H1 (cell line): ENCODE results near the gene CAPN1. TPM values are rescaled to one million over a fixed set of nuclear protein-coding genes. Genes with fewer than 3 reads are reported as not detected.

Experiments
- CTCF ChIA-PET: fragments of 300-600 bp; sonication (Branson Sonifier 250); formaldehyde crosslinking; loops from one replicate; lab custom pipeline; 2021; ENCODE audit not compliant: partially characterized antibody; lab: Charles Lee
- POLR2A ChIA-PET: fragments of 300-600 bp; sonication (Branson Sonifier 250); formaldehyde crosslinking; loops from one replicate; lab custom pipeline; 2021; ENCODE audit warnings: inconsistent platforms; ENCODE audit not compliant: partially characterized antibody; lab: Charles Lee
- DNase-seq, 2 experiments: peaks; one replicate each; pipeline versions ENCODE4 v3.0.0 to v3.0.0-alpha.2; 2010 to 2022; ENCODE audit warnings: low spot score in 2 of 2, low read depth in 1 of 2, mixed read lengths in 1 of 2
- FAIRE-seq: peaks from 2 replicates; lab custom pipeline; 2011; peaks lifted over from hg19 to GRCh38; lab: Jason Lieb, UNC
- H2AFZ ChIP-seq: 2 replicates; pipeline ENCODE4 v1.8.1; 2012; ENCODE audit warnings: low read length, inconsistent platforms
- H2AK5ac ChIP-seq: 2 replicates; pipeline ENCODE4 v1.6.1; 2013; ENCODE audit warnings: low read depth, low read length
- H2BK120ac ChIP-seq: replicated peaks from 2 replicates; pipeline ENCODE3; 2013; ENCODE audit warnings: low read depth, low read length, inconsistent platforms
- H2BK12ac ChIP-seq: 2 replicates; pipeline ENCODE4 v1.6.1; 2013; ENCODE audit warnings: low read depth, low read length
- H2BK15ac ChIP-seq: 2 replicates; pipeline ENCODE4 v1.6.1; 2013; ENCODE audit warnings: low read length
- H2BK20ac ChIP-seq: 2 replicates; pipeline ENCODE4 v1.6.1; 2013; ENCODE audit warnings: low read length
- H2BK5ac ChIP-seq: 2 replicates; pipeline ENCODE4 v1.6.1; 2013; ENCODE audit warnings: low read depth, low read length
- H3K14ac ChIP-seq: 2 replicates; pipeline ENCODE4 v1.6.1; 2013; ENCODE audit warnings: inconsistent platforms; ENCODE audit not compliant: insufficient read length
- H3K18ac ChIP-seq: 2 replicates; pipeline ENCODE4 v1.6.1; 2013; ENCODE audit warnings: low read length; ENCODE audit errors: extremely low read depth
- H3K23ac ChIP-seq: 2 replicates; pipeline ENCODE4 v1.6.1; 2013; ENCODE audit warnings: inconsistent platforms; ENCODE audit not compliant: insufficient read length
- H3K23me2 ChIP-seq: 2 replicates; pipeline ENCODE4 v1.6.1; 2013; ENCODE audit warnings: low read depth, low read length
- H3K27ac ChIP-seq: 2 replicates; pipeline ENCODE4 v1.6.1; 2011; ENCODE audit warnings: low read depth, low read length, inconsistent platforms
- H3K27me3 ChIP-seq, 4 experiments: replicated peaks in 1 of 4; 1 replicate in 1 of 4; 2 replicates in 3 of 4; pipeline versions ENCODE4 v1.6.1 to v1.8.1; 2011 to 2013; ENCODE audit warnings: low read length in 3 of 4, mild to moderate bottlenecking in 3 of 4, inconsistent platforms in 2 of 4, mixed read lengths in 2 of 4, moderate library complexity in 1 of 4; ENCODE audit not compliant: control insufficient read depth in 3 of 4, insufficient read depth in 3 of 4; ENCODE audit errors: extremely low read depth in 1 of 4
- H3K36me3 ChIP-seq, 4 experiments: 2 replicates each; pipeline versions ENCODE4 v1.6.1 to v1.8.1; 2011 to 2013; ENCODE audit warnings: mild to moderate bottlenecking in 4 of 4, low read length in 3 of 4, moderate library complexity in 2 of 4, control low read depth in 1 of 4, inconsistent platforms in 1 of 4; ENCODE audit not compliant: insufficient read depth in 4 of 4, control insufficient read depth in 2 of 4
- H3K4ac ChIP-seq: replicated peaks from 2 replicates; pipeline ENCODE3; 2013; ENCODE audit warnings: low read length, low read depth, mixed read lengths, inconsistent platforms; ENCODE audit not compliant: insufficient read length
- H3K4me1 ChIP-seq, 4 experiments: replicated peaks in 1 of 4; 1 replicate in 1 of 4; 2 replicates in 3 of 4; pipeline versions ENCODE4 v1.6.1 to v1.8.1; 2011 to 2013; ENCODE audit warnings: low read length in 3 of 4, inconsistent platforms in 2 of 4, mixed read lengths in 1 of 4; ENCODE audit not compliant: insufficient read depth in 4 of 4, control insufficient read depth in 3 of 4
- H3K4me2 ChIP-seq, 2 experiments: 2 replicates each; pipeline versions ENCODE4 v1.6.1 to v1.8.1; 2011 to 2013; ENCODE audit warnings: low read depth in 2 of 2, low read length in 2 of 2, control low read depth in 1 of 2, inconsistent platforms in 1 of 2, mild to moderate bottlenecking in 1 of 2; ENCODE audit not compliant: insufficient read depth in 1 of 2
- H3K4me3 ChIP-seq, 4 experiments: fragments of 200-600, 300-600 bp in 1 of 4; sonication (generic), shearing (Covaris generic), sonication (Bioruptor Twin) in 1 of 4; 2 replicates each; pipeline versions ENCODE4 v1.5.1 to v1.8.1; 2011 to 2016; ENCODE audit warnings: low read length in 4 of 4, low read depth in 3 of 4, control low read depth in 2 of 4, inconsistent platforms in 2 of 4, mild to moderate bottlenecking in 2 of 4, mixed read lengths in 1 of 4, moderate library complexity in 1 of 4; ENCODE audit not compliant: insufficient read depth in 2 of 4; ENCODE audit errors: extremely low read depth in 1 of 4
- H3K56ac ChIP-seq: replicated peaks from 2 replicates; pipeline ENCODE3; 2013; ENCODE audit warnings: low read depth, mild to moderate bottlenecking, mixed read lengths, low read length, inconsistent platforms; ENCODE audit not compliant: insufficient read length
- H3K79me1 ChIP-seq: 2 replicates; pipeline ENCODE4 v1.6.1; 2013; ENCODE audit warnings: low read depth, low read length, control low read depth
- H3K79me2 ChIP-seq, 2 experiments: 2 replicates each; pipeline versions ENCODE4 v1.6.1 to v1.8.1; 2012 to 2013; ENCODE audit warnings: low read length in 2 of 2, mild to moderate bottlenecking in 2 of 2, inconsistent platforms in 1 of 2; ENCODE audit not compliant: insufficient read depth in 2 of 2, control insufficient read depth in 1 of 2
- H3K9ac ChIP-seq, 4 experiments: replicated peaks in 1 of 4; 1 replicate in 1 of 4; 2 replicates in 3 of 4; pipeline versions ENCODE4 v1.6.1 to v1.8.1; 2011 to 2013; ENCODE audit warnings: low read depth in 3 of 4, low read length in 3 of 4, control low read depth in 2 of 4, mild to moderate bottlenecking in 2 of 4, moderate library complexity in 2 of 4, inconsistent platforms in 1 of 4; ENCODE audit errors: extremely low read depth in 1 of 4
- H3K9me3 ChIP-seq, 2 experiments: 2 replicates each; pipeline versions ENCODE4 v1.6.1 to v1.8.1; 2012 to 2013; ENCODE audit warnings: mild to moderate bottlenecking in 2 of 2, moderate library complexity in 2 of 2, control low read depth in 1 of 2, inconsistent platforms in 1 of 2, low read depth in 1 of 2, low read length in 1 of 2, mixed read lengths in 1 of 2; ENCODE audit not compliant: insufficient read depth in 2 of 2
- H4K20me1 ChIP-seq, 2 experiments: replicated peaks in 1 of 2; 2 replicates each; pipeline versions ENCODE3 to v1.8.1; 2011 to 2013; ENCODE audit warnings: inconsistent platforms in 2 of 2, low read length in 2 of 2, mild to moderate bottlenecking in 1 of 2; ENCODE audit not compliant: insufficient read depth in 2 of 2, control insufficient read depth in 1 of 2
- H4K5ac ChIP-seq: 2 replicates; pipeline ENCODE4 v1.6.1; 2013; ENCODE audit warnings: low read length, low read depth, mixed read lengths, inconsistent platforms; ENCODE audit not compliant: insufficient read length
- H4K8ac ChIP-seq: 2 replicates; pipeline ENCODE4 v1.8.0; 2013; ENCODE audit warnings: mild to moderate bottlenecking, moderate library complexity, low read length, inconsistent platforms; ENCODE audit not compliant: insufficient read depth; ENCODE audit errors: extremely low read depth
- H4K91ac ChIP-seq: replicated peaks from 2 replicates; pipeline ENCODE3; 2013; ENCODE audit warnings: low read length, mixed read lengths, inconsistent platforms; ENCODE audit not compliant: insufficient read length
- CBX5 ChIP-seq: fragments of 300-800, 300-1000 bp; sonication (generic); IDR thresholded peaks from 2 replicates; pipeline ENCODE4 v1.7.1; 2016; ENCODE audit warnings: antibody characterized with exemption, low read length, low read depth
- CBX8 ChIP-seq: fragments of 300-800, 300-1000 bp; sonication (generic); IDR thresholded peaks from 2 replicates; pipeline ENCODE4 v1.7.1; 2016; ENCODE audit warnings: low read depth, low read length, borderline replicate concordance
- CTCF ChIP-seq, 3 experiments: IDR thresholded peaks; 1 replicate in 2 of 3; 2 replicates in 1 of 3; pipeline versions ENCODE4 v1.5.1 to v1.6.1; 2011; ENCODE audit warnings: low read length in 3 of 3, mild to moderate bottlenecking in 3 of 3, inconsistent platforms in 2 of 3, low read depth in 1 of 3, moderate library complexity in 1 of 3; ENCODE audit not compliant: insufficient read depth in 1 of 3; ENCODE audit errors: control extremely low read depth in 1 of 3
- EP300 ChIP-seq, 2 experiments: IDR thresholded peaks; 1 replicate in 1 of 2; 2 replicates in 1 of 2; pipeline ENCODE4 v1.6.1; 2011 to 2012; ENCODE audit warnings: low read depth in 2 of 2, low read length in 2 of 2, mild to moderate bottlenecking in 2 of 2, borderline replicate concordance in 1 of 2, inconsistent platforms in 1 of 2, moderate library complexity in 1 of 2
- KDM4A ChIP-seq: IDR thresholded peaks from one replicate; pipeline ENCODE4 v1.7.1; 2012; ENCODE audit warnings: low read depth, mild to moderate bottlenecking, moderate library complexity, low read length, inconsistent platforms; ENCODE audit not compliant: severe bottlenecking
- RNF2 ChIP-seq: fragments of 200-900, 300-1000 bp; sonication (generic); IDR thresholded peaks from 2 replicates; pipeline ENCODE4 v1.7.1; 2016; ENCODE audit warnings: borderline replicate concordance, low read depth, mild to moderate bottlenecking, antibody characterized with exemption, low read length; ENCODE audit not compliant: poor library complexity, severe bottlenecking; ENCODE audit errors: missing control alignments
- SIRT6 ChIP-seq: IDR thresholded peaks from one replicate; pipeline ENCODE4 v1.7.1; 2012; ENCODE audit warnings: low read length, inconsistent platforms
- WGBS, 2 experiments: shearing (Covaris generic) in 1 of 2; methylation state at CpG; one replicate each; pipeline versions ENCODE4 v1.1.6 to v1.1.7; 2013 to 2015; ENCODE audit warnings: low lambda C conversion rate in 2 of 2, mixed read lengths in 2 of 2, inconsistent platforms in 1 of 2, low coverage in 1 of 2, missing lambda C conversion rate in 1 of 2; ENCODE audit not compliant: insufficient replicate concordance in 2 of 2, insufficient coverage in 1 of 2, insufficient read length in 1 of 2; ENCODE audit errors: extremely low coverage in 1 of 2, missing lambda C conversion rate in 1 of 2; 5-methylcytosine and 5-hydroxymethylcytosine counted together
- polyA plus RNA-seq, 7 experiments: library from polyadenylated mRNA; depleted of rRNA in 3 of 7; stranded (reverse) in 5 of 7; unstranded in 2 of 7; fragments of >200 nt in 5 of 7; fragments of 200-250 nt in 2 of 7; gene quantifications; 1 replicate in 5 of 7; 2 replicates in 1 of 7; 4 replicates in 1 of 7; pipeline versions ENCODE4 v1.2.1 to v1.2.3, GENCODE V29; 2011 to 2013; ENCODE audit warnings: missing spikeins in 2 of 7, mixed read lengths in 2 of 7
- total RNA-seq: library from RNA; stranded (reverse); fragmentation: NEBNext Ultra II Directional; extraction: Animal tissue kit (Norgen Biotek cat#: 25700); gene quantifications from 2 replicates; pipeline ENCODE4 v1.2.1, GENCODE V29; 2021

Gene CAPN1
- total and polyA plus RNA-seq, 2 of the 8 experiments (the other 6 are each of a cell fraction or from before 2014, with no cell fraction given): 194 to 233 TPM

GRCh38 chr11:65206441-65206841 lies 24.7 kb downstream of the CAPN1 start:
- Histone ChIP-seq H3K27me3 (no peaks in the 10 kb centered on the region), H2AK5ac (no peak overlapping the region), H2BK15ac (no peak overlapping the region), H3K56ac (no peak overlapping the region), H3K18ac (no peak overlapping the region), H2AFZ (no peak overlapping the region), H2BK12ac (no peak overlapping the region), H3K27ac (no peak overlapping the region), H3K36me3 (peaks cover 29 to 59% (median 46%) of the 10 kb centered on the region in 4 experiments), H2BK20ac (no peak overlapping the region), H2BK5ac (no peak overlapping the region), H4K91ac (no peak overlapping the region), H4K5ac (no peak overlapping the region), H3K9me3 (no peaks in the 10 kb centered on the region), H3K4me3 (no peak overlapping the region), H3K4ac (no peak overlapping the region), H3K23ac (no peak overlapping the region), H4K8ac (no peak overlapping the region), H3K79me2 (no peaks in the 10 kb centered on the region), H3K79me1 (no peaks in the 10 kb centered on the region), H3K4me2 (no peak overlapping the region), H2BK120ac (no peak overlapping the region), H3K23me2 (no peaks in the 10 kb centered on the region), H3K9ac (no peak overlapping the region), H3K4me1 (peaks cover 0 to 18% (median 14%) of the 10 kb centered on the region in 4 experiments; a peak in 6 of 7 replicates), H4K20me1 (no peaks in the 10 kb centered on the region), H3K14ac (no peak overlapping the region)
- POLR2A ChIA-PET: interaction anchor here (0.6 to 13.9 kb wide), 8 partner anchors 9 to 88 kb away, joined by 3 to 324 read pairs (median 4); partner anchors contain the start of gene ZNHIT2
- 98% methylated on average over 9 of the region's 17 CpGs; no CpG with 5 or more reads in 1 of the 2 experiments for WGBS, 2 experiments
- FAIRE-seq: no peak
- no peak for TF ChIP-seq CBX5
- TF ChIP-seq CTCF (IDR thresholded peaks at IDR 0.05; ENCODE audit: control extremely low read depth in 1 of 3, insufficient read depth in 1 of 3, low read depth in 1 of 3, low read length in 3 of 3): no peak
- TF ChIP-seq RNF2: no peak
- TF ChIP-seq KDM4A: no peak
- TF ChIP-seq CBX8: no peak
- no peak for TF ChIP-seq EP300 (IDR thresholded peaks at IDR 0.05; ENCODE audit: borderline replicate concordance in 1 of 2, low read depth in 2 of 2, low read length in 2 of 2)
- TF ChIP-seq SIRT6: no peak
- CTCF ChIA-PET: interaction anchor here (0.6 to 11.9 kb wide), 11 partner anchors 7 to 491 kb away, joined by 3 to 184 read pairs (median 28); partner anchors contain the start of gene CAPN1
- DNase-seq: no peak
